ENCODE measurements around the gene TRIM60.

- TF ChIP-seq EZH2 (IDR thresholded peaks at IDR 0.05; ENCODE audit: insufficient read depth, poor library complexity, severe bottlenecking) (no peak), EZH2phosphoT487 (IDR thresholded peaks at IDR 0.05; ENCODE audit: insufficient read depth, low read depth) (no peak)
These were observed 45.3 kb downstream of the TRIM60 start for GRCh38 chr4:165077034-165077578.

Measured in GM23248 (cell line).